Activated CD8-positive, alpha-beta T cell treated with anti-CD3 and anti-CD28 coated beads for 36 hours (primary cell): ENCODE measurements around the gene PTGFR. TPM values are rescaled to one million over a fixed set of nuclear protein-coding genes. Genes with fewer than 3 reads are reported as not detected.

Experiments used
- ATAC-seq: fragments of 200-7000 bp; cut with Tn5 transposase; one replicate; pipeline ENCODE4 v1.10.0; 2021; ENCODE audit warnings: mild to moderate bottlenecking, moderate library complexity
- CTCF ChIA-PET: fragments of 350-600 bp; sonication (Branson Sonifier 250); formaldehyde crosslinking; loops from one replicate; lab custom pipeline; 2021; ENCODE audit warnings: antibody characterized with exemption; lab: Charles Lee
- POLR2A ChIA-PET: fragments of 350-600 bp; sonication (Branson Sonifier 250); formaldehyde crosslinking; loops from one replicate; lab custom pipeline; 2021; ENCODE audit warnings: antibody characterized with exemption; lab: Charles Lee
- DNase-seq: peaks from one replicate; pipeline ENCODE4 v3.0.0-alpha.2; 2020
- H3K27ac Mint-ChIP-seq: one replicate; pipeline ENCODE4 v1.8.0; 2021; ENCODE audit warnings: mild to moderate bottlenecking, mixed read lengths
- H3K27me3 Mint-ChIP-seq: one replicate; pipeline ENCODE4 v1.8.0; 2021; ENCODE audit warnings: mixed read lengths
- H3K36me3 Mint-ChIP-seq: one replicate; pipeline ENCODE4 v1.8.0; 2021; ENCODE audit warnings: low read depth, mixed read lengths
- H3K4me1 Mint-ChIP-seq: one replicate; pipeline ENCODE4 v1.8.0; 2021; ENCODE audit warnings: low read depth, mixed read lengths
- H3K4me3 Mint-ChIP-seq: one replicate; pipeline ENCODE4 v1.8.0; 2021; ENCODE audit warnings: mild to moderate bottlenecking, moderate library complexity, mixed read lengths
- H3K9me3 Mint-ChIP-seq: one replicate; pipeline ENCODE4 v1.8.0; 2021; ENCODE audit warnings: mixed read lengths
- intact Hi-C: fragments of 100-400 bp; cut with micrococcal nuclease; formaldehyde crosslinking; loops from one replicate; pipeline ENCODE4 v1.10.0; 2022
- total RNA-seq, 2 experiments: library from RNA; stranded (reverse); gene quantifications; one replicate each; pipeline ENCODE4 v1.2.3, GENCODE V29; 2021
- TF ChIP-seq, protein P1 (sequence below): fragments of 200-600 bp; IDR thresholded peaks from one replicate; pipeline ENCODE4 v1.8.0; 2022; ENCODE audit warnings: antibody characterized with exemption, mild to moderate bottlenecking

The PTGFR gene
- total RNA-seq, 2 experiments from 2014 or later = not detected

DNA sequence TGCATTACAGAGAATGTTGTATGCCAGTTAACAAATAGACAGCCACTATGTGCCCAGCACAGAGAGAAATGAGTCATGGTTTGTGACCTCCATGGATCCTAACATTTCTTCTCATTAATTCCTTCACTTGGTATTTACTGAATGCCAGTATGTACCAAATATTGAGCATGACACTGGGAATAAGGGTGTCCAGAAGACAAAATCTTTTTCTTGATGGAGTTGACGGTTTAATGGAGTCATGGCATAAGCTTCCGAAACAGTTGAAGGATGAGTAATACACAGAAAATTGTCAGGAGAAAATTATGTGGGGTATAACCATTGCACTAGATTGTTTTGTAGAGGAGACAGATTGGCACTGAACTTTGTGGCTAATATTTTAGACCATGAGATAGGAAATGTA lies 36.9 kb downstream of the PTGFR start:
- Mint-ChIP-seq H3K36me3 (no peaks in the 10 kb centered on the region), H3K4me3 (no peak overlapping the region), H3K27ac (no peak overlapping the region), H3K4me1 (no peaks in the 10 kb centered on the region), H3K9me3 (no peaks in the 10 kb centered on the region), H3K27me3 (peaks cover 1% of the 10 kb centered on the region)
- ChIA-PET POLR2A (no interaction called here), CTCF (no interaction called here)
- DNase-seq (no peak), ATAC-seq (no peak)
- TF ChIP-seq, protein P1, sequence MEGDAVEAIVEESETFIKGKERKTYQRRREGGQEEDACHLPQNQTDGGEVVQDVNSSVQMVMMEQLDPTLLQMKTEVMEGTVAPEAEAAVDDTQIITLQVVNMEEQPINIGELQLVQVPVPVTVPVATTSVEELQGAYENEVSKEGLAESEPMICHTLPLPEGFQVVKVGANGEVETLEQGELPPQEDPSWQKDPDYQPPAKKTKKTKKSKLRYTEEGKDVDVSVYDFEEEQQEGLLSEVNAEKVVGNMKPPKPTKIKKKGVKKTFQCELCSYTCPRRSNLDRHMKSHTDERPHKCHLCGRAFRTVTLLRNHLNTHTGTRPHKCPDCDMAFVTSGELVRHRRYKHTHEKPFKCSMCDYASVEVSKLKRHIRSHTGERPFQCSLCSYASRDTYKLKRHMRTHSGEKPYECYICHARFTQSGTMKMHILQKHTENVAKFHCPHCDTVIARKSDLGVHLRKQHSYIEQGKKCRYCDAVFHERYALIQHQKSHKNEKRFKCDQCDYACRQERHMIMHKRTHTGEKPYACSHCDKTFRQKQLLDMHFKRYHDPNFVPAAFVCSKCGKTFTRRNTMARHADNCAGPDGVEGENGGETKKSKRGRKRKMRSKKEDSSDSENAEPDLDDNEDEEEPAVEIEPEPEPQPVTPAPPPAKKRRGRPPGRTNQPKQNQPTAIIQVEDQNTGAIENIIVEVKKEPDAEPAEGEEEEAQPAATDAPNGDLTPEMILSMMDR = no peak
- intact Hi-C loops = no loop called here

DNA sequence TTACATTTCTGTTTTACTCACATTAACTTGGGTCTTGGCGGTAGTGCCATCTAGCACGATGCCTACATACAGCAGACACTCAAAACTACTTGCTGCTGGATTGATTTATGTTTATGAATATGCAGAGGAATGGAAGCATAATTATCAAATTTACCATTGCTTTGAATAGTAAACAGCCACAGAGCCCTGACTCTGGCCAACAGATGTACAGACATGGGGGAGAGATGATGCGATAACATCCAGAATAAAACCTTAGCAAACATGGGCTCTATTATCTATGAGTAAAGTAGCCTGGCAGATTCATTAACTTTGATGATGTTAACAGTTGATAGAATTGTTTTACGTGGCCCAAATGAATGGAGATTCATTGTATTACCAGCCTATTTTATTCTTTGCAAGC lies 42.8 kb downstream of the PTGFR start:
- H3K27ac Mint-ChIP-seq = no peak overlapping the region
- peaks cover 3% of the 10 kb centered on the region for H3K27me3 Mint-ChIP-seq
- no peak for DNase-seq
- H3K36me3 Mint-ChIP-seq = no peaks in the 10 kb centered on the region
- ChIA-PET POLR2A (no interaction called here), CTCF (no interaction called here)
- H3K4me1 Mint-ChIP-seq = no peaks in the 10 kb centered on the region
- H3K4me3 Mint-ChIP-seq = no peak overlapping the region
- TF ChIP-seq, protein P1 = no peak
- intact Hi-C loops = no loop called here
- no peaks in the 10 kb centered on the region for H3K9me3 Mint-ChIP-seq
- no peak for ATAC-seq

- Mint-ChIP-seq H3K4me1 (no peaks in the 10 kb centered on the region), H3K4me3 (no peak overlapping the region), H3K36me3 (no peaks in the 10 kb centered on the region), H3K27ac (no peak overlapping the region), H3K27me3 (peaks cover 2% of the 10 kb centered on the region), H3K9me3 (no peaks in the 10 kb centered on the region)
- no peak for ATAC-seq
- no peak for DNase-seq
- ChIA-PET POLR2A (no interaction called here), CTCF (no interaction called here)
- TF ChIP-seq, protein P1 = no peak
- intact Hi-C loops = no loop called here
Measured at GRCh38 chr1:78535286-78535685, 44.5 kb downstream of the PTGFR start.

DNA sequence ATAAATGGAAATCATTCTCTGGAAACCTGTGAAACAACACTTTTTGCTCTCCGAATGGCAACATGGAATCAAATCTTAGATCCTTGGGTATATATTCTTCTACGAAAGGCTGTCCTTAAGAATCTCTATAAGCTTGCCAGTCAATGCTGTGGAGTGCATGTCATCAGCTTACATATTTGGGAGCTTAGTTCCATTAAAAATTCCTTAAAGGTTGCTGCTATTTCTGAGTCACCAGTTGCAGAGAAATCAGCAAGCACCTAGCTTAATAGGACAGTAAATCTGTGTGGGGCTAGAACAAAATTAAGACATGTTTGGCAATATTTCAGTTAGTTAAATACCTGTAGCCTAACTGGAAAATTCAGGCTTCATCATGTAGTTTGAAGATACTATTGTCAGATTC lies 45.7 kb downstream of the PTGFR start:
- Mint-ChIP-seq H3K27me3 (peaks cover 2% of the 10 kb centered on the region), H3K4me3 (no peak overlapping the region), H3K9me3 (peaks cover 1% of the 10 kb centered on the region), H3K36me3 (no peaks in the 10 kb centered on the region), H3K4me1 (no peaks in the 10 kb centered on the region), H3K27ac (no peak overlapping the region)
- TF ChIP-seq, protein P1 = no peak
- no peak for DNase-seq
- intact Hi-C loops = no loop called here
- POLR2A ChIA-PET = no interaction called here
- CTCF ChIA-PET = no interaction called here
- ATAC-seq = no peak

DNA sequence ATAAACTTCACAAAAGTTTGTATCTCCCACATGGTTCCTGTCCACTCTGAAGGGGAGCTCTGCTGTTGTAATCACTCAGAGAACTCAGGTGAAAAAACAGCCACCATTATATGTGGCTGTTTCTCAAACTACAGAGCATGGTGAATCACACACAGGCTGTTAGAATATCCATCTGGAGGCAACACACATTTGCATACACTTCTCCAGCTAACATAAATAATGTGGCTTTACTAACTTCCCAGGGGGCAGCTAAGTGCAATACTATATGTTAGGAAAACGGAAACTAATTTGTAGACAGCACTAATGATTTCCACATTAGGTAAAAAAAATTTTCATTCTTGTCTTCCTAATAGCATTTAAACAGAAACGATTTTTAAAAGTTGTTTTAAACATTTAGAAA lies 49.3 kb downstream of the PTGFR start:
- Mint-ChIP-seq H3K27me3 (peaks cover 3% of the 10 kb centered on the region), H3K27ac (no peak overlapping the region), H3K4me1 (no peaks in the 10 kb centered on the region), H3K9me3 (peaks cover 2% of the 10 kb centered on the region), H3K36me3 (no peaks in the 10 kb centered on the region), H3K4me3 (no peak overlapping the region)
- intact Hi-C loops = no loop called here
- ATAC-seq (no peak), DNase-seq (no peak)
- CTCF ChIA-PET = no interaction called here
- POLR2A ChIA-PET = no interaction called here
- TF ChIP-seq, protein P1 = no peak
